HG03135 (cell line): ENCODE results near the gene HK2.
"Not testable (repeated sequence)": the region's sequence is repeated elsewhere in the genome, so short reads cannot be mapped to it uniquely, and the experiment has no call there.

Experiments
- ATAC-seq: cut with Tn5 transposase; IDR thresholded peaks from one replicate; pipeline ENCODE4 v1.9.1; 2021; ENCODE audit warnings: mild to moderate bottlenecking, moderate library complexity; ENCODE audit not compliant: unreplicated experiment

The HK2 gene

GRCh38 chr2:74876081-74876886 is 42.4 kb downstream of the HK2 start:
- no peak for ATAC-seq

- ATAC-seq = no peak
Measured at GRCh38 chr2:74877376-74877775, 43.4 kb downstream of the HK2 start.

- ATAC-seq = no peak
Measured at GRCh38 chr2:74877781-74878433, 44.0 kb downstream of the HK2 start.

GRCh38 chr2:74878551-74878950 is 44.6 kb downstream of the HK2 start:
- no peak for ATAC-seq

- ATAC-seq = no peak
Measured at GRCh38 chr2:74880054-74880728, 46.3 kb downstream of the HK2 start.

- ATAC-seq = no peak
Measured at GRCh38 chr2:74881176-74881575, 47.2 kb downstream of the HK2 start.

- ATAC-seq = no peak
Measured at GRCh38 chr2:74881626-74882298, 47.8 kb downstream of the HK2 start.

GRCh38 chr2:74882299-74882687 is 48.4 kb downstream of the HK2 start:
- no peak for ATAC-seq

- ATAC-seq = no peak
Measured at GRCh38 chr2:74883011-74883410, 49.1 kb downstream of the HK2 start.

GRCh38 chr2:74884118-74884762 is 50.3 kb downstream of the HK2 start:
- no peak for ATAC-seq

GRCh38 chr2:74884866-74885265 is 50.9 kb downstream of the HK2 start:
- ATAC-seq = no peak

GRCh38 chr2:74886251-74886650 is 52.3 kb downstream of the HK2 start:
- ATAC-seq = no peak

- no peak for ATAC-seq
Measured at GRCh38 chr2:74886811-74887210, 52.9 kb downstream of the HK2 start.

GRCh38 chr2:74887445-74887951 is 53.6 kb downstream of the HK2 start:
- ATAC-seq = no peak

GRCh38 chr2:74887960-74888700 is 54.2 kb downstream of the HK2 start:
- ATAC-seq = no peak

- no peak for ATAC-seq
Measured at GRCh38 chr2:74889159-74889558, 55.2 kb downstream of the HK2 start.

- ATAC-seq = no peak
Measured at GRCh38 chr2:74890711-74891110, 56.8 kb downstream of the HK2 start.

GRCh38 chr2:74891136-74891764 is 57.3 kb downstream of the HK2 start:
- ATAC-seq = no peak

- not testable (repeated sequence) for ATAC-seq
Measured at GRCh38 chr2:74891816-74892215, 57.9 kb downstream of the HK2 start.

GRCh38 chr2:74892609-74893008 is 58.7 kb downstream of the HK2 start:
- ATAC-seq = no peak
